ENCODE data around the gene SLC38A6. TPM values are rescaled to one million over a fixed set of nuclear protein-coding genes. Genes with fewer than 3 reads are reported as not detected.

Gene SLC38A6
- total and polyA plus RNA-seq, 2 of the 8 experiments (the other 6 are each of a cell fraction or from before 2014, with no cell fraction given), result 8.1 to 9.8 TPM

- no peak overlapping the region for H2BK12ac ChIP-seq (ENCODE audit: low read depth, low read length)
- H3K9ac ChIP-seq (replicated peaks in 1 of 4; ENCODE audit: extremely low read depth in 1 of 4, low read depth in 3 of 4, low read length in 3 of 4), result no peak overlapping the region
- no peak overlapping the region for H3K56ac ChIP-seq (replicated peaks; ENCODE audit: insufficient read length, low read depth, low read length)
- no peak overlapping the region for H3K14ac ChIP-seq (ENCODE audit: insufficient read length)
- TF ChIP-seq YY1 (IDR thresholded peaks at IDR 0.05; ENCODE audit: low read depth, low read length) (no peak), SRF (IDR thresholded peaks at IDR 0.05; ENCODE audit: low read depth, low read length) (no peak), RFX5 (IDR thresholded peaks at IDR 0.05; ENCODE audit: borderline replicate concordance, low read depth, low read length) (no peak), TAF1 (IDR thresholded peaks at IDR 0.05; ENCODE audit: low read depth, low read length) (no peak), CBX5 (IDR thresholded peaks at IDR 0.05; ENCODE audit: low read depth, low read length) (no peak), JUN (IDR thresholded peaks at IDR 0.05; ENCODE audit: low read depth, low read length) (no peak), NANOG (IDR thresholded peaks at IDR 0.05; ENCODE audit: insufficient read depth, low read depth, low read length, poor library complexity, severe bottlenecking) (no peak), RNF2 (IDR thresholded peaks at IDR 0.05; ENCODE audit: borderline replicate concordance, low read depth, low read length, missing control alignments, poor library complexity, severe bottlenecking) (no peak)
- H2BK20ac ChIP-seq (ENCODE audit: low read length), result no peak overlapping the region
- no peak for DNase-seq (ENCODE audit: low read depth in 1 of 2, low spot score in 2 of 2)
- no peaks in the 10 kb centered on the region for H4K20me1 ChIP-seq (replicated peaks in 1 of 2; ENCODE audit: control insufficient read depth in 1 of 2, insufficient read depth in 2 of 2, low read length in 2 of 2)
- H4K8ac ChIP-seq (ENCODE audit: extremely low read depth, insufficient read depth, low read length), result no peak overlapping the region
- 81% methylated on average over 3 of the region's 3 CpGs; no CpG with 5 or more reads in 1 of the 2 experiments for WGBS, 2 experiments (ENCODE audit: extremely low coverage in 1 of 2, insufficient coverage in 1 of 2, insufficient read length in 1 of 2, insufficient replicate concordance in 2 of 2, low coverage in 1 of 2, low lambda C conversion rate in 2 of 2, missing lambda C conversion rate in 1 of 2)
- H2BK5ac ChIP-seq (ENCODE audit: low read depth, low read length), result no peak overlapping the region
- no peaks in the 10 kb centered on the region for H3K79me1 ChIP-seq (ENCODE audit: low read depth, low read length)
- H3K4me3 ChIP-seq (ENCODE audit: extremely low read depth in 1 of 4, insufficient read depth in 2 of 4, low read depth in 3 of 4, low read length in 4 of 4), result no peak overlapping the region
- H2AFZ ChIP-seq (ENCODE audit: low read length), result no peak overlapping the region
- H2BK15ac ChIP-seq (ENCODE audit: low read length), result no peak overlapping the region
- H3K27ac ChIP-seq (ENCODE audit: low read depth, low read length), result no peak overlapping the region
- ChIA-PET CTCF (ENCODE audit: partially characterized antibody) (no interaction called here), POLR2A (ENCODE audit: partially characterized antibody) (no interaction called here)
- FAIRE-seq, result no peak
- H3K18ac ChIP-seq (ENCODE audit: extremely low read depth, low read length), result no peak overlapping the region
- no peak overlapping the region for H2AK5ac ChIP-seq (ENCODE audit: low read depth, low read length)
- H3K79me2 ChIP-seq (ENCODE audit: control insufficient read depth in 1 of 2, insufficient read depth in 2 of 2, low read length in 2 of 2), result no peaks in the 10 kb centered on the region
- no peak overlapping the region for H3K4ac ChIP-seq (replicated peaks; ENCODE audit: insufficient read length, low read depth, low read length)
- no peaks in the 10 kb centered on the region for H3K9me3 ChIP-seq (ENCODE audit: insufficient read depth in 2 of 2, low read depth in 1 of 2, low read length in 1 of 2)
- H3K36me3 ChIP-seq (ENCODE audit: control insufficient read depth in 2 of 4, insufficient read depth in 4 of 4, low read length in 3 of 4), result no peaks in the 10 kb centered on the region
- H3K27me3 ChIP-seq (replicated peaks in 1 of 4; ENCODE audit: control insufficient read depth in 3 of 4, extremely low read depth in 1 of 4, insufficient read depth in 3 of 4, low read length in 3 of 4), result no peaks in the 10 kb centered on the region
- H2BK120ac ChIP-seq (replicated peaks; ENCODE audit: low read depth, low read length), result no peak overlapping the region
- H3K23me2 ChIP-seq (ENCODE audit: low read depth, low read length), result no peaks in the 10 kb centered on the region
- H4K91ac ChIP-seq (replicated peaks; ENCODE audit: insufficient read length, low read length), result no peak overlapping the region
- no peak overlapping the region for H4K5ac ChIP-seq (ENCODE audit: insufficient read length, low read depth, low read length)
- H3K23ac ChIP-seq (ENCODE audit: insufficient read length), result no peak overlapping the region
- no peak overlapping the region for H3K4me2 ChIP-seq (ENCODE audit: insufficient read depth in 1 of 2, low read depth in 2 of 2, low read length in 2 of 2)
- peaks cover 0 to 2% (median 0%) of the 10 kb centered on the region in 4 experiments; a peak in 1 of 7 replicates for H3K4me1 ChIP-seq (replicated peaks in 1 of 4; ENCODE audit: control insufficient read depth in 3 of 4, insufficient read depth in 4 of 4, low read length in 3 of 4)
Observed at GRCh38 chr14:60946773-60947172, 34.3 kb upstream of the SLC38A6 start.
